ENCODE measurements around the gene ADAM22. TPM values are rescaled to one million over a fixed set of nuclear protein-coding genes. Genes with fewer than 3 reads are reported as not detected.

The ADAM22 gene
- total RNA-seq, 2 donors from 2014 or later, result 1.0 to 3.6 TPM

DNA sequence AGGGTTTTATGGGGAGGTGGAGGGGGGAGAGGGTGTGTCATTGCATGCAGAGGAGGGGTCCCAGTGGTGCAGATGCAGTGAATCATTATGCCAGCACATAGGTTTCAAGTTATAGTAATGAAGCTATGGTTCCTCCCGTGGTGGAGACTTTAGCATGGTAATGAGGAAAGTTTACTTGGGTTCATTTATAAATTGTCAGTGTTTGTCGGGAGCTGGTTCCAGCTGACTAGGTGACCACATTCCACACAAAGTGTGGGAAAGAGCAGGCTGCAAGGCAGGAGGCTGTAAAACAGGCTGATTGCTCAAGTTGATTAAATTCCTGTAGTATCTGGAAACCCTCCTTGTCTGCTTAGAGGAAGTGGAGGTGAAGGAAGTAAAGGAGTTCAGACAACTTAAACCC lies 206.9 kb downstream of the ADAM22 start:
- WGBS, 2 donors, result 9 to 15% methylated on average over 2 of the region's 2 CpGs
- no peaks in the 10 kb centered on the region for H3K9me3 ChIP-seq
- intact Hi-C loops (cut with DNase I), result no loop called here
- H3K27ac ChIP-seq, result peak overlapping the region; percentile 57 to 82 (median 73)
- ATAC-seq (peak; percentile 92), DNase-seq (peak; percentile 50 to 75 (median 62))
- TF ChIP-seq POLR2A (IDR thresholded peaks at IDR 0.05), result no peak
- TF ChIP-seq, protein P1, sequence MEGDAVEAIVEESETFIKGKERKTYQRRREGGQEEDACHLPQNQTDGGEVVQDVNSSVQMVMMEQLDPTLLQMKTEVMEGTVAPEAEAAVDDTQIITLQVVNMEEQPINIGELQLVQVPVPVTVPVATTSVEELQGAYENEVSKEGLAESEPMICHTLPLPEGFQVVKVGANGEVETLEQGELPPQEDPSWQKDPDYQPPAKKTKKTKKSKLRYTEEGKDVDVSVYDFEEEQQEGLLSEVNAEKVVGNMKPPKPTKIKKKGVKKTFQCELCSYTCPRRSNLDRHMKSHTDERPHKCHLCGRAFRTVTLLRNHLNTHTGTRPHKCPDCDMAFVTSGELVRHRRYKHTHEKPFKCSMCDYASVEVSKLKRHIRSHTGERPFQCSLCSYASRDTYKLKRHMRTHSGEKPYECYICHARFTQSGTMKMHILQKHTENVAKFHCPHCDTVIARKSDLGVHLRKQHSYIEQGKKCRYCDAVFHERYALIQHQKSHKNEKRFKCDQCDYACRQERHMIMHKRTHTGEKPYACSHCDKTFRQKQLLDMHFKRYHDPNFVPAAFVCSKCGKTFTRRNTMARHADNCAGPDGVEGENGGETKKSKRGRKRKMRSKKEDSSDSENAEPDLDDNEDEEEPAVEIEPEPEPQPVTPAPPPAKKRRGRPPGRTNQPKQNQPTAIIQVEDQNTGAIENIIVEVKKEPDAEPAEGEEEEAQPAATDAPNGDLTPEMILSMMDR (IDR thresholded peaks at IDR 0.05), result no peak
- H3K27me3 ChIP-seq, result no peaks in the 10 kb centered on the region
- peaks cover 15% of the 10 kb centered on the region for H3K4me1 ChIP-seq
- no peak overlapping the region for H3K4me3 ChIP-seq
- H3K36me3 ChIP-seq (replicated peaks in 1 of 2; ENCODE audit: insufficient read depth in 1 of 2, low read depth in 2 of 2), result no peaks in the 10 kb centered on the region

DNA sequence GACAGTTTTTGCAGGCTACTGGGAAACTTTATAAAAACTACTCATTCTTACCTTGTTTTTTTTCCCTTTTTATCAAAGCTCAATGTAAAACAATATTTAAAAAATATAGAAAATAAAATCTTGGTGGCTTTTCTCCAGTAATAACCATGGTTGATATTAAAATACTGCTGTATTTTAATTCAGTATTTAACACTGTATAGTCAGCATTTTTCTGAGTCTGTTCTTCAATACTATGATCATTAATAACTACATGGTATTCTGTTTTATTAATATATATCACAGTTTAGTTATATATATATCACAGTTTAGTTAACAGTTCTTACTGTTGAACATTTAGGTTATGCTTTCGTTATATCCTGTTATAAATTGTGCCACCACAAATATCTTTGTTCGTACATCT lies 207.4 kb downstream of the ADAM22 start:
- Histone ChIP-seq H3K36me3 (replicated peaks in 1 of 2; ENCODE audit: insufficient read depth in 1 of 2, low read depth in 2 of 2) (no peaks in the 10 kb centered on the region), H3K27ac (peak overlapping the region in 3 of 4 donors; percentile 73 to 82 (median 73)), H3K27me3 (no peaks in the 10 kb centered on the region), H3K9me3 (no peaks in the 10 kb centered on the region), H3K4me3 (no peak overlapping the region), H3K4me1 (peaks cover 15% of the 10 kb centered on the region)
- TF ChIP-seq POLR2A (IDR thresholded peaks at IDR 0.05), result no peak
- TF ChIP-seq, protein P1 (IDR thresholded peaks at IDR 0.05), result no peak
- ATAC-seq (no peak), DNase-seq (no peak)
- intact Hi-C loops (cut with DNase I), result no loop called here
- 84 to 92% methylated on average over 2 of the region's 2 CpGs for WGBS, 2 donors

DNA sequence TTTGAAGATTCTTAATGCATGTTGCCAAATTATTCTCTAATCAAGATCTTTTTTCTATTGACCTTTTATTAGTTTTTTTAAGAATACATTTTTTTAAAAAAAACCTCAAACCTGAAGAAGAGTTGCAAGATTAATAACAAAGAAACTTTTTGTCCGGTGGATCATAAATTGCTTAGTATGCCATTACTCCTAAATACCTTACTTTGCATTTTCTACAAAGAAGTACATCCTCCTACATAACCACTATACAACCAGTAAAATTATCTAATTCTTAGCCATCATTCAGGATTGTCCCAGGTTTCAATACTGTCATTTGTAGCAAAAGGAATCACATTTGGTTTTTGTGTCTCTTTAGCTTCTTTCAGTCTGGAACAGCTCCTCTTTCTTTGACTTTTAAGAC lies 207.9 kb downstream of the ADAM22 start:
- DNase-seq (no peak), ATAC-seq (no peak)
- Histone ChIP-seq H3K4me1 (peaks cover 15% of the 10 kb centered on the region), H3K27me3 (no peaks in the 10 kb centered on the region), H3K36me3 (replicated peaks in 1 of 2; ENCODE audit: insufficient read depth in 1 of 2, low read depth in 2 of 2) (no peaks in the 10 kb centered on the region), H3K9me3 (no peaks in the 10 kb centered on the region), H3K27ac (no peak overlapping the region), H3K4me3 (no peak overlapping the region)
- intact Hi-C loops (cut with DNase I), result no loop called here
- no peak for TF ChIP-seq POLR2A (IDR thresholded peaks at IDR 0.05)
- TF ChIP-seq, protein P1 (IDR thresholded peaks at IDR 0.05), result no peak
- 86 to 92% methylated on average over 1 of the region's 1 CpG for WGBS, 2 donors

DNA sequence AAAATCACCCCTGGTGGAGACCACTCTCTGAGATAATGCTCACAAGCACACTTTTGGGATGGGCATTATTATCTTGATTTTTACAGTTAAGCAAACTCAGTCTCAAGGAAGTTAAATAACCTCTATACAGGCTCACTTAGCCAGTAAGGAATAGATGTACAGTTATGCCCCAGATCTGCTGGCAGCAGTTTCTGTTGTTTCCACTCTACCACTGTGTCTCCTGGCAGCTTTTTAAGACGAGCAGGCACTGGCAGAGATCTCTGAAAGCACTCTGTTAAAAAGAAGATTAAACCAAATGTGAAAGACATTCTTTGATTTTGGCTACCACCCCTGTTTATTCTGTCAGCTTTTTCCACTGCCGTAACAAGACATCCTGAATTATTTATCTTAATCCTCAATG lies 212.6 kb downstream of the ADAM22 start:
- DNase-seq, result no peak
- no peaks in the 10 kb centered on the region for H3K27me3 ChIP-seq
- no peaks in the 10 kb centered on the region for H3K36me3 ChIP-seq (replicated peaks in 1 of 2; ENCODE audit: insufficient read depth in 1 of 2, low read depth in 2 of 2)
- no peak overlapping the region for H3K4me3 ChIP-seq
- WGBS, 2 donors, result 28 to 31% methylated on average over 2 of the region's 2 CpGs
- no peak for ATAC-seq
- H3K9me3 ChIP-seq, result no peaks in the 10 kb centered on the region
- intact Hi-C loops (cut with DNase I), result no loop called here
- TF ChIP-seq, protein P1 (IDR thresholded peaks at IDR 0.05), result no peak
- TF ChIP-seq POLR2A (IDR thresholded peaks at IDR 0.05), result no peak
- peaks cover 9% of the 10 kb centered on the region for H3K4me1 ChIP-seq
- no peak overlapping the region for H3K27ac ChIP-seq

DNA sequence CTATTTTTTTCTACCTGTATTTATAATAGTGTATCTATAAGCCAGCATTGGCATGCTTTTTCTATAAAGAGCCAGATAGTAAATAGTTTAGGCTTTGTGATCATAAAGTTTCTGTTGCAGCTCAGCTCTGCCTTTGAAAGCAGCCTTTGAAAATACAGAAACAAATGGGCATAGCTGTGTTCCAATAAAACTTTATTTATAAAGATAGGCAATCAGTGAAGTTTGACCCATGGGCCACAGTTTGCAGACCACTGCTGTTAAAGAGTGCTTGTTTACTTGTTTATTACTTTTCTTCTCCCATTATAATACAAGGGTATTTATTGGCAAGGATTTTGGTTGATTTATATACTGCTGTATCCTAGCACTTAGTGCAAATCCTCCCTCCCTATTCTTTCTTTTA lies 213.3 kb downstream of the ADAM22 start:
- no peaks in the 10 kb centered on the region for H3K9me3 ChIP-seq
- no peak for DNase-seq
- H3K27ac ChIP-seq, result no peak overlapping the region
- no peak overlapping the region for H3K4me3 ChIP-seq
- intact Hi-C loops (cut with DNase I), result no loop called here
- TF ChIP-seq POLR2A (IDR thresholded peaks at IDR 0.05), result no peak
- TF ChIP-seq, protein P1 (IDR thresholded peaks at IDR 0.05), result no peak
- H3K27me3 ChIP-seq, result no peaks in the 10 kb centered on the region
- H3K4me1 ChIP-seq, result peaks cover 9% of the 10 kb centered on the region
- no peaks in the 10 kb centered on the region for H3K36me3 ChIP-seq (replicated peaks in 1 of 2; ENCODE audit: insufficient read depth in 1 of 2, low read depth in 2 of 2)
- ATAC-seq, result no peak
